Right kidney (tissue), 1 donor: ENCODE results near the gene ITM2C.

Experiments used
- DNase-seq: peaks from one replicate; pipeline ENCODE4 v3.0.0-alpha.2; 2016

ITM2C gene

DNA sequence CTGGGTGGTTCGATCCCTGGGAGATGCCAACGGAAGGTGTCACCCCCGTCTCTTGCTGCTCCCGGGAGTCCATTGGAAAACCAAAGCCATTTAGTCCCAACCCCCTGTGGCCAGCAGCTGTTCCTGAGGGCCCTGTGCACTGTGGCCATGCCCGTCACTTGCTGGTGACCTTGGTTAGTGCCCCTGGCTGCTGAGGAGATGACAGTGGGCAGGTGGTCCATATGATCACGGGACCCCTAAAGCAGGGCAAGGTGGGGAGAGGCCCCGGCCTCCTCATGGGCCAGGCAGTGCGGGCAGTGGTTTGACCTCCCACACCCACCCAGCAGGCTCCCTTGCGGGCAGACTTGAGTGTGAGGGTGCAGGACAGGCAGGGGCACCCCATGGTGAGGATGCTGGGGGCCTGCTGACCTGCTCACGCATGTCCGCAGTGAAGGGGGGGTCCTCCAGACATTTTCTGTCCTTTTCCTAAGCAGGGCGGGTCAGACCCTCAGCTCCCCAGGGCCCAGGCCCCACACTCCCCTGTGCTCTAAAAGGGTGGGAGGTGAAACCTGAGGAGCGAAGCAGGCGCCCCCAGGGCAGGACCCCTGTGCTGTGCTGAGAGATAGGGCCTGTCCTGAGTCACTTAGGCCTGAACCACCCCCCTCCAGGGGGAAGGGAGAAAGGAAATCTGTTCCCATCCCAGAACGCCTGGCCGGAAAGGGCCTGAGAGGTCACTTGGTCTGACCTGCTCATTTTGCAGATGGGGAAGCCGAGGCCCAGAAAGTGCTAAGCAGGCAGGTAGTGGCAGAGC, 6.8 kb downstream of the ITM2C start:
- no peak for DNase-seq

GRCh38 chr2:230872151-230872967, 7.6 kb downstream of the ITM2C start:
- no peak for DNase-seq

- no peak for DNase-seq
Measured at GRCh38 chr2:230872968-230873660, 8.4 kb downstream of the ITM2C start.

- DNase-seq = no peak
Measured at GRCh38 chr2:230873661-230874401, 9.1 kb downstream of the ITM2C start.

GRCh38 chr2:230874456-230874855, 9.7 kb downstream of the ITM2C start:
- no peak for DNase-seq

- no peak for DNase-seq
Measured at GRCh38 chr2:230874876-230875275, 10.1 kb downstream of the ITM2C start.

- DNase-seq = no peak
Measured at GRCh38 chr2:230875347-230876315, 10.9 kb downstream of the ITM2C start.

GRCh38 chr2:230877116-230877758, 12.5 kb downstream of the ITM2C start:
- no peak for DNase-seq

- no peak for DNase-seq
Measured at GRCh38 chr2:230877759-230878598, 13.2 kb downstream of the ITM2C start.

- no peak for DNase-seq
Measured at GRCh38 chr2:230878599-230879188, 14.0 kb downstream of the ITM2C start.

DNA sequence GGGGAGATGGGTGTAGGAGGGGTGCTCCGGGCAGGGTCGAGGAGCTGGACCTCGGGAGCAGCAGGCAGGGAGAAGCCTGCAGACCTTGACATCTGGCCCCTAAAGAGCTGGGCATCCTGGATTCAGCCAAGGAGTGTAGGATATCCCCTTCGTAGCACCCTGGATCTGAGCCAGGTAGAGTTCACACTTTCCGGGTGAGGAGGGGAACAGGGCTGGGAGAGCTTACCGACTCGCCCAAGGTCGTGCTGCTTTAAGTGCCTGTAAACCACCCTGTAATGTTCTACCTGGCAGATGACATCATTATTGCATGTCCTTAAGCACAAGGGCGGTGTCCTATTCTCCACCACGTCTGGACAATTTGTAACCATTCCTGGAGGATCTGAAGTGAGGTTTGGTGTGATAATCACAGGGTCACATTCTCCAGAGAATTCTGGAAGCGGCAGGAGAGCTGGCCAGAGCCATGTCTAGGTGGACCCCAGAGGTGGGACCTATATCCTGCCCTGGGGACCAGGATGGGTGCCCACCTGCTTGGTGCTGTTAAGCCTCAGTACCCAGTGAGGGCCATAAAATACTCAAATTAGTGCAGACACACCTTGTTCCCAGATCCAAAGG, 14.6 kb downstream of the ITM2C start:
- no peak for DNase-seq

DNA sequence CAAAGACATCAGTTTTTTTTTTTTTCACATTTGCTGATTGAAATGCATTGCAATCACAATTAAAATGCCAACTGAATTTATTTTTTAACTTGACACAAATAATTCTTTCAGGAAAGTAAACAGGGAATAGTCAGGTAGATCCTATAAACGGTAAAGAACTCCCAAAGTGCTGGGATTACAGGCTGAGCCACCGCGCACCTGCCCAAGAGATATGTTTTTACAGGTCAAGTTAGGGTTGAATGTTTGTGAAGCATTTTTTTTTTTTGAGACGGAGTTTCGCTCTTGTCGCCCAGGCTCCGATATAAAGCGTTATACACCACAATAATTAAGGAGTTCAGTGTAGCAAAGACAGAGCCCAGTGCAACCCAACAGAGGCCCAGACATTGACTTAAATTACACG, 15.1 kb downstream of the ITM2C start:
- no peak for DNase-seq

DNA sequence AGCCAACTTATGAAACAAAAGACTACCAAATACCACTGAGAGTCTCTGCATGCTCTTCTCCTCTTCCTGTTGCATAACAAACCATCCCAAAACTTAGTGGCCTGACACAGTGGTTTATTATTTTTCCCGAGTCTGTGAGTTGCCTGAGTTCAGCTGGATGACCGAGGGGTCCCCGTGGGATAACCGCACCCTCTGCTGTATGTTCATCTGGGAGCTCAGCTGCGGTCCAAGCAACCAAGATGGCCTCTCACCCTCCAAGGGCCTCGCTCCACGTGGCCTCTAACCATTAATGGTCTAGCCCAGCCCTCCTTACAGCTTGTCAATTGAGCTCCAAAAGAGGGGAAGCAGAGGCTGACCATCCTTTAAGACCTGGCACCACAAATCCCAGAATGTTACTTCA, 17.1 kb downstream of the ITM2C start:
- no peak for DNase-seq

DNA sequence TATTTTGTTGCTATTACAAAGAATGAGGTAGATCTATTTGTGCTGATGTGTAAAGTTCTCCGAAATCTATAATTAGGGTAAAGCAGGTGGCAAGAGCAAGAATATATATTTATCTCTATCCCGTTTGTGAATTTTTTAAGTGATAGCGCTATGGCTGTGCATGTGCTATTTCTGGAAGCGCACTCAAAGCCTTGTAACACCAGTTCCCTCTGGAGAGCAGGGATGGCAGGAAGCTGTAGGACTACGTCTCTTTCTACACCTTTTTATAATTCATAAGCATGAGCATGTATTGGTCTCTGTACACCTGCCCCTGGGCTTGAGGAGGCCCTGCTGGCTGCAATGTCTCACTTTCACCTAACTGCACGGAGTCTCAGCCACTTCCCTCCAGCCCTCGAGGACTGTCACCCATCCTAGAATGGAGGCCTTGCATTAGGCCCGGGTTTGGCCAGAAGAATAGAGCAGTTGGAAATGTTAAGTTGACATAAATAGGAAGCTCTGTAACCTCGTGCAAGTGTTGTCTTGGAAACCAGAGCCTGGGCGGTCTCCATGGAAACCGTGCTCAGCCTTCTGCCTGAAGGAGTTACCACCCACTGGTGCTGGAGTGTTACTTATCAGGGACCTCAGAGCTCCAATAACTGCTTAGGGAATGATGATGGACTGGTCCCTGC, 20.9 kb downstream of the ITM2C start:
- DNase-seq = no peak

- DNase-seq = no peak
Measured at GRCh38 chr2:230886206-230886605, 21.5 kb downstream of the ITM2C start.

GRCh38 chr2:230886671-230887071, 21.9 kb downstream of the ITM2C start:
- no peak for DNase-seq

DNA sequence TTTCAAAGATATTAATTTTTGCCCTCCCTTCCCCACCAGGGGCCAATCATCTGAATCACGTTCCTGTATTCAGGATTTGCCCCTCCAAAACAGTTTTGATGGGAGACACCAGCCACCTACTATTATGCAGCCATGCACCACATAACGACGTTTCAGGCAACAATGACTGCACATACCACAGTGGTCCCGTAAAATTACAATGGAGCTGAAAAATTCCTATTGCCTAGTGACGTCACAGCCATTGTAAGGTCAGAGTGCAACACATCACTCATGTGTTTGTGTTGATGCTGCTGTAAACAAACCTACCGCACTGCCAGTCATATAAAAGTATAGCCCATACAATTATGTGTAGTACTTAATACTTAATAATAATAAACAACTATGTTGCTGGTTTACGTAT, 22.6 kb downstream of the ITM2C start:
- DNase-seq = no peak

DNA sequence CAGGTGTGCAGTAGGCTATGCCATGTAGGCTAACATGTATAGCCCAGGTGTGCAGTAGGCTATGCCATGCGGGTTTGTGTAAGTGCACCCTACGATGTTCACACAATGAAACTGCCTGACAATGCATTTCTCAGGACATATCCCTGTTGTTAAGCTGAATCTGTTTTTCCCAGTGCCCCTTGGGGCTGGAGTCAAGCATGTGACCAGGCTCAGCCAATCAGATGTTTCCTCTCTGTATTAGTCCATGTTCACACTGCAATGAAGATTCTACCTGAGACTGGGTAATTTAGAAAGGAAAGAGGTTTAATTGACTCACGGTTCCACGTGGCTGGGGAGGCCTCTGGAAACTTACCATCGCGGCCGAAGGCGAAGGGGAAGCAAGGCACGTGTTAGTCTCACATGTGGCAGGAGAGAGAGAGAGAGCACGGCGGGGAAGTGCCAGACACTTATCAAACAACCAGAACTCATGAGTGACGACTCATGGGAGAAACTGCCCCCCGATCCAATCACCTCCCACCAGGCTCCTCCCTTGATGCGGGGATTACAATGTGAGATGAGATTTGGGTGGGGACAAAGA, 24.2 kb downstream of the ITM2C start:
- no peak for DNase-seq
